NT2/D1 (cell line): ENCODE data around the gene CDC14A.

Experiments used
- DNase-seq: peaks from one replicate; pipeline ENCODE4 v3.0.0-alpha.2; 2011; ENCODE audit warnings: low read depth, low spot score
- H3K27me3 ChIP-seq: 2 replicates; pipeline ENCODE4 v1.6.0; 2011; ENCODE audit warnings: mild to moderate bottlenecking; ENCODE audit not compliant: insufficient read length, insufficient read depth
- H3K36me3 ChIP-seq: 2 replicates; pipeline ENCODE4 v1.6.1; 2011; ENCODE audit warnings: mild to moderate bottlenecking, low read length, mixed read lengths; ENCODE audit not compliant: insufficient read depth, insufficient read length
- H3K4me1 ChIP-seq: 2 replicates; pipeline ENCODE4 v1.5.1; 2011; ENCODE audit not compliant: insufficient read depth, insufficient read length
- H3K4me3 ChIP-seq: 2 replicates; pipeline ENCODE4 v1.5.1; 2011; ENCODE audit warnings: low read depth; ENCODE audit not compliant: insufficient read length
- H3K9ac ChIP-seq: 2 replicates; pipeline ENCODE4 v1.6.0; 2011; ENCODE audit warnings: low read depth; ENCODE audit not compliant: insufficient read length
- H3K9me3 ChIP-seq: 2 replicates; pipeline ENCODE4 v1.5.1; 2011; ENCODE audit warnings: mild to moderate bottlenecking, low read length; ENCODE audit not compliant: insufficient read depth
- SUZ12 ChIP-seq: IDR thresholded peaks from 2 replicates; pipeline ENCODE4 v1.6.1; 2011; ENCODE audit not compliant: insufficient read length, insufficient read depth; ENCODE audit errors: extremely low read depth
- YY1 ChIP-seq: IDR thresholded peaks from 2 replicates; pipeline ENCODE4 v1.6.1; 2011; ENCODE audit not compliant: insufficient read length, insufficient read depth
- ZNF274 ChIP-seq: IDR thresholded peaks from 2 replicates; pipeline ENCODE4 v1.6.1; 2011; ENCODE audit warnings: mild to moderate bottlenecking, low read depth, low read length

The CDC14A gene

GRCh38 chr1:100390531-100390930 lies 38.2 kb downstream of the CDC14A start:
- Histone ChIP-seq H3K36me3 (peaks cover 15% of the 10 kb centered on the region), H3K9me3 (no peaks in the 10 kb centered on the region), H3K4me1 (no peaks in the 10 kb centered on the region), H3K4me3 (no peak overlapping the region), H3K27me3 (no peaks in the 10 kb centered on the region), H3K9ac (no peak overlapping the region)
- DNase-seq, result no peak
- TF ChIP-seq SUZ12 (no peak), ZNF274 (no peak), YY1 (no peak)

GRCh38 chr1:100391675-100392074 lies 39.4 kb downstream of the CDC14A start:
- no peak overlapping the region for H3K4me3 ChIP-seq
- no peak overlapping the region for H3K9ac ChIP-seq
- H3K4me1 ChIP-seq, result no peaks in the 10 kb centered on the region
- H3K36me3 ChIP-seq, result peaks cover 15% of the 10 kb centered on the region
- no peak for DNase-seq
- H3K27me3 ChIP-seq, result no peaks in the 10 kb centered on the region
- no peak for TF ChIP-seq YY1
- TF ChIP-seq ZNF274, result no peak
- TF ChIP-seq SUZ12, result no peak
- H3K9me3 ChIP-seq, result no peaks in the 10 kb centered on the region

- no peak for TF ChIP-seq SUZ12
- no peak for TF ChIP-seq ZNF274
- TF ChIP-seq YY1, result no peak
- Histone ChIP-seq H3K9me3 (no peaks in the 10 kb centered on the region), H3K4me1 (no peaks in the 10 kb centered on the region), H3K9ac (no peak overlapping the region), H3K36me3 (peaks cover 15% of the 10 kb centered on the region), H3K4me3 (no peak overlapping the region), H3K27me3 (no peaks in the 10 kb centered on the region)
- DNase-seq, result no peak
Observed at GRCh38 chr1:100392756-100393155, 40.5 kb downstream of the CDC14A start.

DNA sequence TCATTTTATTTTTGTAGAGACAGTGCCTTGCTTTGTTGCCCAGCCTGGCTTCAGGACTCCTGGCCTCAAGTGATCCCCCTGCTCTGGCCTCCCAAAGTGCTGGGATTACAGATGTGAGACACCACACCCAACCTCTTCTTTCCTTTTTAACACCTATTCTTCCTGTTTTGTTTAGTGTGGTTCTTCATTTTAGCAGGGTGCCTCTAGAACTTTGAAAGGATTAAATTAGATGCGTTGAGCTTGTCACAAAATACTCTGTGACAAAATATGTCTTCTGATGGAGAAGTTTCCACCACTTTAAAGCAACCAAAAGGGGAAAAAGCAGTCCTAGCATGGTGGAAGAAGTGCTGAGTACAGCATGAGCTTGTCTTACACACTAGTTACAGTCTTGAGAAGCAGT lies 42.0 kb downstream of the CDC14A start:
- TF ChIP-seq YY1 (no peak), SUZ12 (no peak), ZNF274 (no peak)
- no peak for DNase-seq

DNA sequence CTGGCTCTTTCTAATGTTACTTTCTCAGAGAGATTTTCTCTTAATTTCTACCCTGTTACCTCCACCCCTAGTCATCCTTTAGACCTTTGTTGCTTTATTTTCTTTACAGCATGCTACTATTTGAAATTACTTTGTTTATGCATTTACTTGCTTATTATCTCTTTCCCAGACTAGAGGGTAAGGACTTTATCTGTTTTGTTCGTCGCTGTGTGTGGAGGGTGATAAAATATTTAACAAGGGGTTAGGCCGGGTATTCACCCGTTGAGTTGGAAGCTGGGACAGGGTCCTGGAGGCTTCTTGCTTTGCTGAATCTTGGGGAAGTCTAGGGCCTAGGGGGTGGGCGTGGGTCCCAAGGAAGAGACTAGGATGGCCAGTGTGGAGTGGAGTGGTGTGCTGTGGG lies 43.6 kb downstream of the CDC14A start:
- Histone ChIP-seq H3K27me3 (no peaks in the 10 kb centered on the region), H3K4me3 (no peak overlapping the region), H3K4me1 (no peaks in the 10 kb centered on the region), H3K9me3 (no peaks in the 10 kb centered on the region), H3K9ac (no peak overlapping the region), H3K36me3 (peaks cover 13% of the 10 kb centered on the region)
- DNase-seq, result no peak
- TF ChIP-seq SUZ12 (no peak), ZNF274 (no peak), YY1 (no peak)

More for the DNA sequence above, 42.0 kb downstream of the CDC14A start:
- Histone ChIP-seq H3K9ac (no peak overlapping the region), H3K36me3 (peaks cover 15% of the 10 kb centered on the region), H3K4me1 (no peaks in the 10 kb centered on the region), H3K4me3 (no peak overlapping the region), H3K27me3 (no peaks in the 10 kb centered on the region), H3K9me3 (no peaks in the 10 kb centered on the region)

GRCh38 chr1:100396651-100397050 lies 44.3 kb downstream of the CDC14A start:
- no peak for DNase-seq
- TF ChIP-seq YY1, result no peak
- no peak for TF ChIP-seq SUZ12
- TF ChIP-seq ZNF274, result no peak
- H3K4me3 ChIP-seq, result no peak overlapping the region

DNA sequence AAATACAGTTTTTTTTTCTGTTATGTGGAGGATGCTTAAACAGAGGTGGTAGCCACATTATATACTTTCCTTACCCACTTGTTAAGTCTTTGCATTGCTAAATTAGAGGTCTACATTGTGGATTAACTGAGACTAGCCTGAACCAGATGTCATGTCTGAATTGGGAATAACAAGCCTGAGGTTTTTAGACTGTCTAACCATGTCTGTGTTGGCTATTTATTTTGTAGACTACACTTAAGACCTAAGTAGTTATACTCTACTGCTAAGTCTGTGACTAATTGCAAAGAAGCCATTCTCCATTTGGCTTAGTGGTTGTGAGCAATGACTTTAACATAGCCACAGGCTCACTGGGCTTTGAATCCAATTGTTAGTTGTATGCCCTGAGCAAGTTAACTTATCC lies 45.4 kb downstream of the CDC14A start:
- Histone ChIP-seq H3K36me3 (peaks cover 11% of the 10 kb centered on the region), H3K9ac (no peak overlapping the region), H3K27me3 (no peaks in the 10 kb centered on the region), H3K4me1 (no peaks in the 10 kb centered on the region), H3K4me3 (no peak overlapping the region), H3K9me3 (no peaks in the 10 kb centered on the region)
- no peak for TF ChIP-seq ZNF274
- no peak for TF ChIP-seq YY1
- TF ChIP-seq SUZ12, result no peak
- DNase-seq, result no peak

More at GRCh38 chr1:100396651-100397050, 44.3 kb downstream of the CDC14A start:
- Histone ChIP-seq H3K4me1 (no peaks in the 10 kb centered on the region), H3K9ac (no peak overlapping the region), H3K27me3 (no peaks in the 10 kb centered on the region), H3K36me3 (peaks cover 6% of the 10 kb centered on the region), H3K9me3 (no peaks in the 10 kb centered on the region)

GRCh38 chr1:100398648-100399047 lies 46.3 kb downstream of the CDC14A start:
- Histone ChIP-seq H3K9me3 (no peaks in the 10 kb centered on the region), H3K36me3 (peaks cover 13% of the 10 kb centered on the region), H3K4me3 (no peak overlapping the region), H3K4me1 (no peaks in the 10 kb centered on the region), H3K9ac (no peak overlapping the region), H3K27me3 (no peaks in the 10 kb centered on the region)
- no peak for TF ChIP-seq SUZ12
- TF ChIP-seq YY1, result no peak
- no peak for TF ChIP-seq ZNF274
- no peak for DNase-seq
